Astrocyte (in vitro differentiated cells and primary cell): ENCODE data around the gene LMCD1.

Experiments used
- CTCF ChIP-seq: IDR thresholded peaks from 2 replicates; pipeline ENCODE4 v1.5.1; 2011; ENCODE audit warnings: low read depth, mild to moderate bottlenecking, inconsistent platforms, low read length, moderate library complexity; ENCODE audit not compliant: insufficient read depth
- EZH2 ChIP-seq: IDR thresholded peaks from 2 replicates; pipeline ENCODE4 v1.6.1; 2012; ENCODE audit warnings: mild to moderate bottlenecking, low read length, inconsistent platforms; ENCODE audit not compliant: insufficient read depth

- TF ChIP-seq CTCF (no peak), EZH2 (no peak)
Measured at GRCh38 chr3:8563146-8563545, 61.5 kb downstream of the LMCD1 start.
